Activated CD4-positive, alpha-beta T cell treated with anti-CD3 and anti-CD28 coated beads for 36 hours (primary cell): Measurements from ENCODE around the gene MAPK9. TPM values are rescaled to one million over a fixed set of nuclear protein-coding genes. Genes with fewer than 3 reads are reported as not detected.

Source experiments
- ATAC-seq: fragments of 200-7000 bp; cut with Tn5 transposase; one replicate; pipeline ENCODE4 v1.10.0; 2021; ENCODE audit warnings: mild to moderate bottlenecking, moderate library complexity
- CTCF ChIA-PET: fragments of 350-600 bp; sonication (Branson Sonifier 250); formaldehyde crosslinking; loops from one replicate; lab custom pipeline; 2021; ENCODE audit warnings: antibody characterized with exemption; lab: Charles Lee
- POLR2A ChIA-PET: fragments of 350-600 bp; sonication (Branson Sonifier 250); formaldehyde crosslinking; loops from one replicate; lab custom pipeline; 2021; ENCODE audit warnings: antibody characterized with exemption, inconsistent platforms; lab: Charles Lee
- DNase-seq: peaks from one replicate; pipeline ENCODE4 v3.0.0-alpha.2; 2020
- H3K27ac Mint-ChIP-seq: one replicate; pipeline ENCODE4 v1.8.0; 2021; ENCODE audit warnings: mixed read lengths
- H3K27me3 Mint-ChIP-seq: one replicate; pipeline ENCODE4 v1.8.0; 2021; ENCODE audit warnings: mixed read lengths
- H3K36me3 Mint-ChIP-seq: one replicate; pipeline ENCODE4 v1.8.0; 2021; ENCODE audit warnings: low read depth, mixed read lengths
- H3K4me1 Mint-ChIP-seq: one replicate; pipeline ENCODE4 v1.8.0; 2021; ENCODE audit warnings: mixed read lengths
- H3K4me3 Mint-ChIP-seq: one replicate; pipeline ENCODE4 v1.8.0; 2021; ENCODE audit warnings: mild to moderate bottlenecking, moderate library complexity, mixed read lengths
- H3K9me3 Mint-ChIP-seq: one replicate; pipeline ENCODE4 v1.8.0; 2021; ENCODE audit warnings: low read depth, mixed read lengths
- intact Hi-C, 2 experiments: fragments of 100-400 bp; cut with DNase I in 1 of 2; cut with micrococcal nuclease in 1 of 2; formaldehyde crosslinking; loops; one replicate each; pipeline versions ENCODE4 v1.14.2 to v1.15.1; 2022 to 2024; cut with DNase I, micrococcal nuclease
- total RNA-seq, 2 experiments: library from RNA; stranded (reverse); gene quantifications; one replicate each; pipeline ENCODE4 v1.2.3, GENCODE V29; 2021

MAPK9 gene
- total RNA-seq, 2 experiments from 2014 or later, result 37.0 to 38.1 TPM

DNA sequence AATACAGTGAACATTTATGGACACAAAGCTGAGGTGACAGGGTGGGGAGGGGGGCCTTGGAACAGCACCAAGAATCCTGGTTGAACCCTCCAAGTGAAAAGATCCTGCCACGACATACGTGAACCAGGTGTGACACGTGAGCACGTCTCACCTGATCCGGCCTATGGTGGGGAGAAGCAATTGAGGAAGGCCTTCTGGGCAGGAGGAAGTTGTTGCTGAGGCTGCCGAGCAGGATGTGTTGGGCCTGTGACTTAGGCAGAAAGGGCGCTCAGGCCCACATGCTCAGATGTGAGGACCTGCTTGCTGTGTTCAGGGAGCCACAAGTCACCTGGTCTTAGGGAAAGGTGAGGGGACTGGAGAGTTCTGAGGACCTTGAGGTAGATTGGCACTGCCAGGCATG, 2.5 kb upstream of the MAPK9 start:
- Mint-ChIP-seq H3K9me3 (no peaks in the 10 kb centered on the region), H3K36me3 (peaks cover 3% of the 10 kb centered on the region), H3K4me1 (peaks cover 27% of the 10 kb centered on the region), H3K4me3 (no peak overlapping the region), H3K27me3 (no peaks in the 10 kb centered on the region), H3K27ac (no peak overlapping the region)
- ATAC-seq, result no peak
- DNase-seq, result no peak
- ChIA-PET POLR2A (no interaction called here), CTCF (interaction anchor here (0.6 to 4.3 kb wide), 6 partner anchors 9 to 375 kb away, joined by 3 to 59 read pairs (median 4); no protein-coding TSS in a partner anchor)
- intact Hi-C loops, result loop anchor here in 1 of 2 experiments (5.0 to 10.0 kb wide), 4 partner anchors 387 to 870 kb away; partner anchors contain the start of genes MGAT4B, TBC1D9B and ZFP62

DNA sequence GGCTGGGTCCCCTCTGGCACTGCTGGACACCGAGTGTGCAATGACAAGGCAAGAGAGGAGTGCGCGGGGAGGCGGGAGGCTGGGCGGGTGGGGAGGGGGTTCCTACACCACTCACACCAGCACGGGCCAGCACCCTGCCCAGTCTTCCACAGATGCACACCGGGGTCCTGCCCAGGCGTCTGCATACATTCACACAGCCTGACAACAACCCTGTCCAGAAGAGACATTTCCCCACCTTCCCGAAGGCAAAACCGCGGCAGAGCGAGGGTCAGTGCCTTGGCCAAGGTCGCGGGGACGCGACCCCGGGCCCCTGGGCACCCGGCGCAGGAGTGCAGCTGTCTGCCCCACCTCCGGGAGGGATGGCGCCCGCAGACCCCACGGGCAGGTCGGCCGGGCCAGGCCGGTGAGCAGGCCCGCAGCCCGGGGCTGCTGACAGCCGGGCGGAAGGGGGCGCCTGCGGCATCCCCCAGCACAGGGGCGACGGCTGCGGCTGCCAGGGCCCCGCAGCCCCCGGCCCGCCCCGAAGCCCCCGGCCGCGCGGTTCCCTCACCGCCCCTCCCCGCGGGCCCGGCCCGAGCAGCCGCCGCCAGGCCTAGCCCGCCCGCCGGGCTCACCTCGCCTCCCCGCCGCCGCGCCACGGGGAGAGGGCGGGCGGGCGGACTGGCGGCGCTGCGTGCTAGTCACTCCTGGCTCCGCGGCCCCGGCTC, 496 bp downstream of the MAPK9 start:
- POLR2A ChIA-PET, result no interaction called here
- intact Hi-C loops, result loop anchor here in 1 of 2 experiments (5.0 to 10.0 kb wide), 4 partner anchors 384 to 873 kb away; partner anchors contain the start of genes MGAT4B, TBC1D9B and ZFP62
- H3K9me3 Mint-ChIP-seq, result no peaks in the 10 kb centered on the region
- peak overlapping the region; percentile 91 for H3K4me3 Mint-ChIP-seq
- CTCF ChIA-PET, result interaction anchor here (1.1 to 1.9 kb wide), 2 partner anchors 25 to 37 kb away, joined by 5 to 8 read pairs; no protein-coding TSS in a partner anchor
- peak overlapping the region; percentile 64 for H3K27ac Mint-ChIP-seq
- ATAC-seq (peak; percentile 30), DNase-seq (peak; percentile 53)
- peaks cover 15% of the 10 kb centered on the region for H3K36me3 Mint-ChIP-seq
- H3K4me1 Mint-ChIP-seq, result peaks cover 37% of the 10 kb centered on the region
- no peaks in the 10 kb centered on the region for H3K27me3 Mint-ChIP-seq

DNA sequence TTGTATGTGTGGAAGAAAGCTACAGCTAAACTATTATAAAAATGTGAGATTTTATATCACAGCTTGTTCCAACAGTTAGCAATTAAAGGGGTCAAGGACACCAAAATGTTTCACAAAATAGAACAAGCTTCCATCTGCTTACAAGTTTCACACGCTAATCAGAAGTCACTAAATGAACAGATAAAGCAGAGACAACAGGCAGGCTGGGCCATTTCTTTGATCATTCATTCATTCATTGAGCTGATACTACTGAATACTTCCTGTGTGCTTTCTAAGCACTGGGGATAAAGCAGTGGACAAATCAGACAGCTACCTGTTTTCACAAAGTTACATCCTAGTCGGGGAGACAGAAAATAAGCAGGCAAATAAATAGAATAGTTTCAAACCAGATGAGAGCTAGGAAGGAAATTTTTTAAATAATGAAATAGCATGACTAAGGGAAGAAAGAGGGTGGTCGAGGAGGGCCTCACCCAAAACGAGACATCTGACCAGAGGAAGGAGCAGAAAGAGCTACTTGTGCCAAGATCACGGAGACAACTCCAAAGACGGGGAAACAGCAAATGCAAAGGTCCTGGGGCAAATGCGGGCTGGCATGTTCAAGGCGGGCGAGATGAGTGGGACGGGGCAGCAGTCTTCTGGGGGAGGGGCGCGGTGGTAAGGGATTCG, 1.2 kb downstream of the MAPK9 start:
- ChIA-PET CTCF (interaction anchor here (0.5 to 1.9 kb wide), 5 partner anchors 13 to 916 kb away, joined by 3 to 8 read pairs (median 5); no protein-coding TSS in a partner anchor), POLR2A (no interaction called here)
- Mint-ChIP-seq H3K27me3 (no peaks in the 10 kb centered on the region), H3K27ac (peak overlapping the region; percentile 64), H3K9me3 (no peaks in the 10 kb centered on the region), H3K36me3 (peaks cover 17% of the 10 kb centered on the region), H3K4me1 (peaks cover 37% of the 10 kb centered on the region), H3K4me3 (peak overlapping the region; percentile 80)
- no peak for ATAC-seq
- DNase-seq, result no peak
- intact Hi-C loops, result loop anchor here in 1 of 2 experiments (5.0 to 10.0 kb wide), 4 partner anchors 383 to 874 kb away; partner anchors contain the start of genes MGAT4B, TBC1D9B and ZFP62

DNA sequence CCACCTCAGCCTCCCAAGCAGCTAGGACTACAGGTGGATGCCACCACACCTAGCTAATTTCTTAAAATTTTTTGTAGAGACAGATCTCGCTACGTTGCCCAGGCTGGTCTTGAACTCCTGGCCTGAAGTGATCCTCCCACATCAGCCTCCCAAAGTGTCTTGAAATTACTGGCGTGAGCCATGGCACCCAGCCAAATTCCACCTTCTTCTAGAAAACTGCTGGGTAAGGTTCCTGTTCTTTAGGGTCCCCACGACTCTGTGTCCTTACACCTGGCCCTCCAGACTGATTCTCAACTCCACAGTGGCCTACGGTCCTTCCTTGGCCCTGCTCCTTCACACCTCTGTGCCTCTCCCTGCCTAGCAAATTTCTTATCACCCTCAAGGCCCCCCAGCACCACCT, 1.9 kb downstream of the MAPK9 start:
- H3K4me1 Mint-ChIP-seq, result peaks cover 40% of the 10 kb centered on the region
- H3K27me3 Mint-ChIP-seq, result no peaks in the 10 kb centered on the region
- ChIA-PET CTCF (interaction anchor here (0.5 to 1.9 kb wide), 3 partner anchors 26 to 917 kb away, joined by 3 to 8 read pairs (median 6); no protein-coding TSS in a partner anchor), POLR2A (no interaction called here)
- no peak for ATAC-seq
- H3K36me3 Mint-ChIP-seq, result peaks cover 23% of the 10 kb centered on the region
- no peak overlapping the region for H3K27ac Mint-ChIP-seq
- H3K9me3 Mint-ChIP-seq, result no peaks in the 10 kb centered on the region
- DNase-seq, result no peak
- intact Hi-C loops, result loop anchor here in 1 of 2 experiments (5.0 to 10.0 kb wide), 4 partner anchors 383 to 875 kb away; partner anchors contain the start of genes MGAT4B, TBC1D9B and ZFP62
- H3K4me3 Mint-ChIP-seq, result no peak overlapping the region

DNA sequence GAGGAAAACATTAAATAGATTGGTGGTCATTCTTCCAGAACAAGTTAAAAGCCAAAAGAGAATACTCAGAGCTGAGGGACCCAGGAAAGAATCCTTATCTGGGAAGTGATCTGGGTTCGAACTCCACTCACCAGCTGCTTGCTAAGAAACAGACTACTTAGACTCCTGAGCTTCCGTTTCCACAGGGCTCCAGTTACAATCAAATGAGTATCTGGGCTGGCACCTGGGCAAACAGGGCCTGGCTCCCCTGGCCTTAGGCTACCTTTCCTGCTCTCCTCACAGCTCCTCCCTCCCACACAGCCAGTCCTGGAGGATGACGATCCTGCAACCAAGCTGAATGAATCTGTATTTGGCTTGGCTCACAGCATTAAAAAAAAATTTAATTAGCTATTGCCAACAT, 2.5 kb downstream of the MAPK9 start:
- no peaks in the 10 kb centered on the region for H3K9me3 Mint-ChIP-seq
- H3K27me3 Mint-ChIP-seq, result no peaks in the 10 kb centered on the region
- POLR2A ChIA-PET, result no interaction called here
- no peak overlapping the region for H3K27ac Mint-ChIP-seq
- no peak for DNase-seq
- no peak overlapping the region for H3K4me3 Mint-ChIP-seq
- H3K36me3 Mint-ChIP-seq, result peaks cover 28% of the 10 kb centered on the region
- intact Hi-C loops, result no loop called here
- ATAC-seq, result no peak
- CTCF ChIA-PET, result interaction anchor here (0.6 to 1.4 kb wide), 2 partner anchors 14 to 26 kb away, joined by 4 to 6 read pairs; no protein-coding TSS in a partner anchor
- peaks cover 40% of the 10 kb centered on the region for H3K4me1 Mint-ChIP-seq

DNA sequence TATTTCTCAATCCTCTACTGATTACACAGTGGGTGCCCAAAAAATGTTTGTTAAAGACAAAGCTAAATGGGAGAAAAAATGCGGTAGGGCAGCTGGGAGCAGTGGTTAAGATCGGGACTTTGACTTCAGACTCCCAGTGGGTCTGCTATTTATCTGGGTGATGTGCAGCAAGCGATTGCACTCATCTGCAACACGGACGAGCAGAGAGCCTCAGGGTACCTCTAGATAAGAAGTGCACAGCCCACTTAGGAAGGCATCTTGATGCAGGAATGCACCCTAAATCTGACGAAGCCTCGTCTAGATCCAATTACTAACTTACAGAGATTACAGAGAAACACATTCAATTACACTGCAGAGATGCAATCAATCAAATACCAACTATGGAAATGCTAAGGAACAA, 4.0 kb downstream of the MAPK9 start:
- CTCF ChIA-PET, result interaction anchor here (0.6 kb wide), 1 partner anchor 101 kb away, joined by 3 read pairs; no protein-coding TSS in a partner anchor

DNA sequence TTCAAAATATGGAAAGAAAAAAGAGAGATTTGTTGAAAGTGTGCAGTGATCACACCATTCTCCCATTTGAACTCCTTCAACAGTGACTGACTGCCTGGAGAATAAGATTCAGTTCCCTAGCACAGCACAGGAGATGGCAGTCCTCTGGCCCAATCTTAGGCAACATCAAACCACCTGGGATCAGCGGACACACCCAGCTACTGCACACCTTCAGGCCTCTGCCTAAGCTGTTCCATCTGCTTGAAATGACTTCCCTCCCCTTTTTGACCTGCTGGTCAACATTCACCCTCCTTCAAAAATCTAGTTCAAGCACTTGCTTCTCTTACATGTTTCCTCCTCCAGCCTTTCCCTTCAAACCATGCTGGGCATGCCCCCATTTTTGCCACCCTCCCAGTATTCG, 4.5 kb downstream of the MAPK9 start:
- no peak overlapping the region for H3K27ac Mint-ChIP-seq
- no peak for ATAC-seq
- intact Hi-C loops, result no loop called here
- no peak overlapping the region for H3K4me3 Mint-ChIP-seq
- H3K27me3 Mint-ChIP-seq, result no peaks in the 10 kb centered on the region
- POLR2A ChIA-PET, result no interaction called here
- H3K9me3 Mint-ChIP-seq, result no peaks in the 10 kb centered on the region
- H3K36me3 Mint-ChIP-seq, result peaks cover 39% of the 10 kb centered on the region
- DNase-seq, result no peak
- CTCF ChIA-PET, result no interaction called here
- H3K4me1 Mint-ChIP-seq, result peaks cover 28% of the 10 kb centered on the region

More for the DNA sequence above, 4.0 kb downstream of the MAPK9 start:
- no peak overlapping the region for H3K27ac Mint-ChIP-seq
- peaks cover 34% of the 10 kb centered on the region for H3K36me3 Mint-ChIP-seq
- DNase-seq (no peak), ATAC-seq (no peak)
- intact Hi-C loops, result no loop called here
- H3K27me3 Mint-ChIP-seq, result no peaks in the 10 kb centered on the region
- H3K9me3 Mint-ChIP-seq, result no peaks in the 10 kb centered on the region
- no peak overlapping the region for H3K4me3 Mint-ChIP-seq
- POLR2A ChIA-PET, result no interaction called here
- peaks cover 30% of the 10 kb centered on the region for H3K4me1 Mint-ChIP-seq

DNA sequence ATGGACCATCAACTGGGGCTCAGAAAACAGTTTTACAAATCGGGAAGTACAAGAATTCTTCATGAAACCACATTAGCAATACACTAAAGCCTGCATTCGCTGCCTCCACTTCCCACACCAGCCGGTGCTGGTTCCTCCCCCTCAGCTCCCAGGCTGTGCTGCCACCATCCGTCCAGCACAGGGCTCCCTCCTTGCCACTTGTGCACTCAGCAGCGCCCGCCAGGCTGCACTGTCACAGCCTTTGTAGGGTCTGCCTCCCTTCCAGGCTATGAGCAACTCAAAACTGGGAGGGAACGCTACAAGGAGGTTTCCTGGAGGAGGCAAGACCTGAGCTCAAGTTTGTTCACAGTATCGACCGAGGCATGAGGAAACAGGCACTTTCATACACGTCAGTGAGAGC, 7.7 kb downstream of the MAPK9 start:
- Mint-ChIP-seq H3K4me1 (peaks cover 10% of the 10 kb centered on the region), H3K27ac (no peak overlapping the region), H3K4me3 (no peak overlapping the region), H3K27me3 (no peaks in the 10 kb centered on the region), H3K9me3 (peaks cover 7% of the 10 kb centered on the region), H3K36me3 (peaks cover 70% of the 10 kb centered on the region)
- intact Hi-C loops, result no loop called here
- DNase-seq (no peak), ATAC-seq (no peak)
- POLR2A ChIA-PET, result no interaction called here
- CTCF ChIA-PET, result interaction anchor here (0.7 kb wide), 1 partner anchor 862 kb away, joined by 3 read pairs; no protein-coding TSS in a partner anchor

DNA sequence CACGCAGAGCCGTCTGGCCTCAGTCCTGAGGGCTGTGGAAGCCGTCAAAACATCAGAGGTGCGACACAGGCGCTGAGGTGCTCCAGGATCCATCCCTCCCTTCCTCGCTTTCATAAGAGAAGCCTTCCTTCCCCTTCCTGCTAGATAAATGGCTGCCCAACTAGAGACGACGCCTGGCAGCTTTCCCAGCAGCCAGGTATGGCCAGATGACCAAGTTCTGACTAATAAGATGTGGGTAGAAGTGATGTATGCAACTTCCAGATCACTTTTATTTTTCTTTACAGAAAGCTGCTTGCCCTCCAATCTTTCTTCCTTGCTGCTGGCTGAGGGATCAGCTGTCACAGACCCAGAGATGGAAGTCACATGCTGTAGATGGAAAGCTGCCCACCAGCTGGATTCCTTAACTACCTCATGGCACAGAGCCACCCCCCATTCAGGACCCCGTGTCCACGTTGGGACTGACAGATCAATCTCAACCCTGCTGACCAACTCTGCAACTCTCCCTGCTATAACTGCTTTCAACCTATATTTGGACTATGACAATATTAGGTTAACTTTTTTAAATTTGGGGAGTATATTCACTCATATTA, 8.8 kb downstream of the MAPK9 start:
- DNase-seq, result no peak
- POLR2A ChIA-PET, result no interaction called here
- H3K4me3 Mint-ChIP-seq, result no peak overlapping the region

DNA sequence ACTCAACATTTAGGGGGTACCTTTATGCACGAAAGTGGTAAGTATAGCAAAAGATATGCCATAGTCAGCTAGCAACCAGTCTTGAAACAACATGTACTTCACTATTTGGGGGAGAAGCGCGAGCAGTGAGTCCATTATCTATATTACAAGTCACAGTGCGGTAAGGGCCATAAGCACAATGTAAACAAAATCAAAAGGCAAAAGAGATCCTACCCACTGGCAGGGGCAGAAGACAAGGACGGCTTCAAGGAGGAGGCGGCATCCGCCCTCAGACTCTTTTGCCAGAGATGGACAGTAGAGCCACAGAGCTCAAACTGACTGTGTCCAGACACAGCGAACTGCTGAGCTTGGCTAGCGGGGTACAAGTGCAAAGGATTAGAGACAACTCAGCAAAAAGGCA, 9.6 kb downstream of the MAPK9 start:
- no peak for DNase-seq
- ATAC-seq, result no peak
- Mint-ChIP-seq H3K4me1 (peaks cover 3% of the 10 kb centered on the region), H3K27me3 (no peaks in the 10 kb centered on the region), H3K27ac (no peak overlapping the region), H3K36me3 (peaks cover 81% of the 10 kb centered on the region), H3K9me3 (peaks cover 9% of the 10 kb centered on the region), H3K4me3 (no peak overlapping the region)
- POLR2A ChIA-PET, result interaction anchor here (0.6 kb wide), 2 partner anchors 10 to 121 kb away, joined by 3 read pairs; no protein-coding TSS in a partner anchor
- CTCF ChIA-PET, result no interaction called here
- intact Hi-C loops, result no loop called here

More for the DNA sequence above, 8.8 kb downstream of the MAPK9 start:
- intact Hi-C loops, result no loop called here
- CTCF ChIA-PET, result no interaction called here
- H3K9me3 Mint-ChIP-seq, result peaks cover 7% of the 10 kb centered on the region
- peaks cover 77% of the 10 kb centered on the region for H3K36me3 Mint-ChIP-seq
- H3K27ac Mint-ChIP-seq, result no peak overlapping the region
- peaks cover 7% of the 10 kb centered on the region for H3K4me1 Mint-ChIP-seq
- no peak for ATAC-seq
- H3K27me3 Mint-ChIP-seq, result no peaks in the 10 kb centered on the region

DNA sequence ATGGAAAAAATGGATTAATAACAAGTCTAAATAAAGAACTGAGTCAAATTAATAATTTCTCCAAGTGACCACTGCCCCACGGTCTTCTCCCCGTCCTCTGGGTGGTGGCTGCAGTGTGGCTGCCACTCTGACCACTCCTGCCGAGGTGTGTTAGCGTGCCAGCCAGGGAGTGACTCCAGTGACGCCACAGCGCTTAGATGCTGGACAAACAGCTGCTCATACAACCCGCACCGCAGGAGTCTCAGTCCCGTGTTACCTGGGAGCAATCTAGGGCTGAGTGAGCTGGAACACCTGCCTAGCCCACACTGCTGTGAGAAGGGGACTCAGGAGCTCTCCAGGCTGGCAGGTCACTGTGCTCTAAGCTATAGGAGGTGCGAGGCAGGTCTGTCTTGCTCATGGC, 10.2 kb downstream of the MAPK9 start:
- peaks cover 11% of the 10 kb centered on the region for H3K9me3 Mint-ChIP-seq
- no peaks in the 10 kb centered on the region for H3K27me3 Mint-ChIP-seq
- DNase-seq (no peak), ATAC-seq (no peak)
- ChIA-PET CTCF (interaction anchor here (0.8 kb wide), 1 partner anchor 34 kb away, joined by 4 read pairs; no protein-coding TSS in a partner anchor), POLR2A (interaction anchor here (0.6 kb wide), 1 partner anchor 9 kb away, joined by 3 read pairs; no protein-coding TSS in a partner anchor)
- no peak overlapping the region for H3K27ac Mint-ChIP-seq
- peaks cover 82% of the 10 kb centered on the region for H3K36me3 Mint-ChIP-seq
- H3K4me3 Mint-ChIP-seq, result no peak overlapping the region
- intact Hi-C loops, result no loop called here
- H3K4me1 Mint-ChIP-seq, result peaks cover 3% of the 10 kb centered on the region
